Urothelium cell line (cell line): ENCODE results near the gene DNM3.

Experiments
- DNase-seq: peaks from one replicate; pipeline ENCODE4 v3.0.0; 2011; ENCODE audit warnings: low spot score, mixed read lengths
- FAIRE-seq: peaks from 2 replicates; lab custom pipeline; 2011; peaks lifted over from hg19 to GRCh38; lab: Jason Lieb, UNC

DNM3 gene

GRCh38 chr1:172401477-172401876, 560.2 kb downstream of the DNM3 start:
- DNase-seq: no peak
- FAIRE-seq: no peak

- DNase-seq (no peak), FAIRE-seq (no peak)
Observed at GRCh38 chr1:172401892-172402291, 560.6 kb downstream of the DNM3 start.

GRCh38 chr1:172402878-172403569, 561.7 kb downstream of the DNM3 start:
- no peak for DNase-seq
- no peak for FAIRE-seq

- no peak for FAIRE-seq
- no peak for DNase-seq
Observed at GRCh38 chr1:172404121-172404520, 562.8 kb downstream of the DNM3 start.

- DNase-seq: no peak
- no peak for FAIRE-seq
Observed at GRCh38 chr1:172405912-172406311, 564.6 kb downstream of the DNM3 start.

GRCh38 chr1:172406968-172407367, 565.7 kb downstream of the DNM3 start:
- FAIRE-seq: no peak
- no peak for DNase-seq

GRCh38 chr1:172408958-172409357, 567.7 kb downstream of the DNM3 start:
- DNase-seq: no peak
- FAIRE-seq: no peak

- FAIRE-seq: no peak
- DNase-seq: no peak
Observed at GRCh38 chr1:172410027-172410426, 568.7 kb downstream of the DNM3 start.

- FAIRE-seq: no peak
Observed at GRCh38 chr1:172411791-172412338, 570.6 kb downstream of the DNM3 start.

GRCh38 chr1:172414331-172414730, 573.0 kb downstream of the DNM3 start:
- DNase-seq (no peak), FAIRE-seq (no peak)

More at GRCh38 chr1:172411791-172412338, 570.6 kb downstream of the DNM3 start:
- DNase-seq: no peak

- DNase-seq (no peak), FAIRE-seq (no peak)
Observed at GRCh38 chr1:172416496-172417035, 575.3 kb downstream of the DNM3 start.

GRCh38 chr1:172417557-172417956, 576.3 kb downstream of the DNM3 start:
- DNase-seq (peak; percentile 32), FAIRE-seq (no peak)

- DNase-seq (no peak), FAIRE-seq (no peak)
Observed at GRCh38 chr1:172420385-172420784, 579.1 kb downstream of the DNM3 start, which contains the start of gene C1orf105. Gene C1orf105, plus strand, starts transcription at chr1:172420685. Its CDS starts 201 bp downstream, at chr1:172420886.

- FAIRE-seq (no peak), DNase-seq (no peak)
Observed at GRCh38 chr1:172421974-172422604, 580.8 kb downstream of the DNM3 start.

- no peak for FAIRE-seq
- no peak for DNase-seq
Observed at GRCh38 chr1:172423336-172423735, 582.0 kb downstream of the DNM3 start.

GRCh38 chr1:172425339-172425738, 584.0 kb downstream of the DNM3 start:
- FAIRE-seq (no peak), DNase-seq (no peak)

- no peak for FAIRE-seq
- DNase-seq: no peak
Observed at GRCh38 chr1:172427191-172427590, 585.9 kb downstream of the DNM3 start.

- no peak for FAIRE-seq
- peak; percentile 61 for DNase-seq
Observed at GRCh38 chr1:172429331-172430127, 588.2 kb downstream of the DNM3 start.

GRCh38 chr1:172430128-172430454, 588.8 kb downstream of the DNM3 start:
- no peak for FAIRE-seq
- no peak for DNase-seq

GRCh38 chr1:172431204-172431603, 589.9 kb downstream of the DNM3 start:
- DNase-seq (no peak), FAIRE-seq (no peak)

- DNase-seq (no peak), FAIRE-seq (no peak)
Observed at GRCh38 chr1:172431721-172432192, 590.5 kb downstream of the DNM3 start.
